T-helper 1 cell treated with Interleukin-12 subunit alpha and Interleukin-12 subunit beta and Interleukin-4 antibody, amounts not matched to agents 30 ng/mL and 1 ng/mL, for 36 hours (primary cell): ENCODE results near the gene NID1. TPM values are rescaled to one million over a fixed set of nuclear protein-coding genes. Genes with fewer than 3 reads are reported as not detected.
"Not testable (repeated sequence)": the region's sequence is repeated elsewhere in the genome, so short reads cannot be mapped to it uniquely, and the experiment has no call there.

Source experiments
- intact Hi-C: fragments of 100-400 bp; cut with micrococcal nuclease; formaldehyde crosslinking; loops from one replicate; pipeline ENCODE4 v1.15.1; 2024
- total RNA-seq: library from RNA; stranded (reverse); gene quantifications from 2 replicates; pipeline ENCODE4 v1.2.3, GENCODE V29; 2022

Gene NID1
- total RNA-seq, 1 donor from 2014 or later = 0.17 TPM

DNA sequence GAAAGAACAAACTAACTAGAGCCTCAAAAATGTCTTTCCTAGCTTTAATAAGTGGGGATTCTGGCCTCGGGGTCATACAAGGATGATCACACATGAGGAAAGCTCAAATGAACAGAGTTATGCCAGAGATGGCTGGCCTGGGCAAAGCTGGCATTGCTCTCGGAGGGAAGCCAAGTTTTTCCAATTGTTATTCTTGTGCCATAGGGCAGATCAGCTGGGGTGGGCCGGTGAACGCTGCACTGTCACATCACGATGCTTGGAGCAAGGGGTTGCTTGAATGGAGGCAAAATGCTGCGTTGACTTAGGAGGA lies 122.3 kb downstream of the NID1 start:
- intact Hi-C loops = no loop called here

DNA sequence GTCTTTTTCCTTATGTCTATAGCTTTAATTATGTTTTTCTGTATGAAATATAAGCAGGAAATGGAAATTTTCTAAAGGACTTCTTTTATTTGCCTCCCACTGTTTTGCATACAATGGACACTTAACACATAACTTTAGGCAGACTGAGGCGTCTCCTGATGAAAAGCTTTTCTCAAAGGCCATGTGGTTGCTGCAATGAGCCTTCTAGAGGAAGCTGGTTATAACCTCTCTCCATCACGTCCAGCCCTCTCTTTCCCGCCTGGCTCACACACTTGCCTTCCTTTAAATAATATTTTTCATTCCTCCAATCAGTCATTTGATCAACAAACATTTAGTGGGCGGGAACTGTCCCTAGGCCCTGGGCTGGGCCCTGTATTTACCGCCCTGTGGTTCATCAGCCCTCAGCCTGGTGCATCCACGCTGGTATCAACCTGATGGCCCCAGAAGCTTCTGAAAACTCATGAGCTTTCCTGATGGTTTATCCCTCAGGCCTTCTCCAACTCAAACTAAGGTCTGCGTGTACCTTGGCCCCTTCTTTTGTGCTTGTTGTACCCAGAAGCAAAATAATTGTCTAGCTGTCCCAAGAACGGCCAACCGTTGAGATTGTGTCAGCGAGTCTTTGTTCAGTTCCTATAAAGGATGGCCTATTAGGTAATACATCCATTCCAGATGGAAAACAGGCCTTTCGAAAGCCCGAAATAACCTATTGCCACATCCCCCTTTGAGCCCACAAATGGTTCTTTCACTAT lies 122.8 kb downstream of the NID1 start:
- intact Hi-C loops = no loop called here

DNA sequence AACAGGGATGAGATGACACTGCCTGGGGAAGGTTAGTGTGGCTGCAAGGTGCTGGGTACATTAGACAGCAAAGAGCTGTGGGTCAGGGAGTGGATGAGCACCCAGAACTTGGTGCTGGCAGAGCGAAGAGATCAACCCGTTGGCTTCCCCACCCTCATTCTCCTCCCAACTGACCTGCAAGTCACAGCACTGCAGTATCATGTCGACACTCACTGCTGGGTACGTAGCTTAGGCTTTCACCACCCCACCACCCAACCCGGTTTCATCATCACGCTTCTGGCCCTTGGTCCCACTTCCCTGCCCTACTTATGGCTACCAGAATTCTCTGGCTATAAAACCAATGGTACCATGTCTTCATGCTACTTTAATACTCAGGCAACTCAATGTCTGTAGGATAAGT lies 124.6 kb downstream of the NID1 start:
- intact Hi-C loops = no loop called here

DNA sequence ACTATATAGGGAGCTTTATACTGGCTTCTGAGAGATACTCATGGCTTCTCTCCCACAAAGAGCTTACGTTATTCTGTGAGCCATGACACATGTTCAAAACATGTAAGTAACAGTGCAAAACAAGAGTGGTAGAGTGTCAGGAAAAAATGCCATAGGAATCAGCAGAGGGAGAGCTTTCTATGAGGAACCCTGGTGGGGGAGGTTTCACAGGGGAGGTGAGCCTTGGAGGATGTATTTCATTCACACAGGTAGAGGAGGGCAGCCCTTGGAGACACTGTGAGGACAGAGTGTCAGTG lies 125.5 kb downstream of the NID1 start:
- intact Hi-C loops = no loop called here

DNA sequence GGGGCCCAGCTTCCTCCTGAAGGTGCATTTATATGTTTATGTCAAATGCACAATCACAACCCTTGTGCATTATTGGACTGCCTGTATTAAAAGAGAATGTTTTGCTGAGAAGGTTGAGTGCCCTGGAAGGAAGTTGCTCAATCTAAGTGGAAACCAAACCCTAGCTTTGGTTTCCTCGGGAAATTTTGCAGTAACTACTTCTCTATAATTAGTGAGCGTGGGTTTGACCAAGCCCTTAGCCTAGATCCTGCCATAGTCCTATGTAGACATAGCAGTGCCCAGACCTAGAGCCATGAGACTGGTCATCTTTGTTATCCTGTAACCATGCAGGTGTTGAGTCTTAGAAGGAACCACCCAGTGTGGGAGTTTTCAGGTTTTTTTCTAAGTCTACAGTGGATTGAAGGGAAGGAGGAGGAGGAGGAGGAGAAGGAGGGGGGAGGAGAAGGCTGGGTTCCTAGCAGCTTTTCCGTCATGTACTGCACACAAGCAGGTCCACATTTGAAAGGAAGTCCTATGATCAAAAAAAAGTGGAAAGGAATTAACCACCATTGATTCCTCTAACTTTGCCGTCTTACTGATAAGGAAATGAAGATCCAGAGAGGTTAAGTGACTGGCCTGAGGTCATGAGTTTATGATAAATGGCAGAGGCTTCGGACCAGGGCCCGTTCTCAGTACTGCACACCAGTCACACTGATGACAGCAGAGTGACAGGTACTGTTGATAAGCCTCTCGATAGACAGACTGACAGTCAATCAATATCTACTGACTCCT lies 126.0 kb downstream of the NID1 start:
- intact Hi-C loops = no loop called here

DNA sequence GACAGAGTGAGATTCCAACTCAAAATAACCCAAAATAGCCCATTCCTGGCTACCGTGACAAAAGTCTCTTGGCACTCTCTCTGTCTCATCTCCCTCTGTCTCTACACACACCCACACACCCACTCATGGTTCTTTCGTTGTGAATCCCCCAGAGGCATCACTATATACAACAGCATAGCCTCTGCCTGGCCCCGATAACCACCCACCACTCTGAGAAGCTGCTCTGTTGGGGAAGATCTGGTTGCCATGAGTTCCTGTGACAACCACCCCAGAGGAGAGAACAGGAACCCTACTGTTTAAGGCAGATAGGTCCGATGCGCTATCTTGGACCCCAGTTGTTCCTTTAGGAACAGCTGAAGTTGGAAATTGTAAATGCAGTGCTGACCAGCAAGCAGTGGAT lies 127.8 kb downstream of the NID1 start:
- intact Hi-C loops = no loop called here

DNA sequence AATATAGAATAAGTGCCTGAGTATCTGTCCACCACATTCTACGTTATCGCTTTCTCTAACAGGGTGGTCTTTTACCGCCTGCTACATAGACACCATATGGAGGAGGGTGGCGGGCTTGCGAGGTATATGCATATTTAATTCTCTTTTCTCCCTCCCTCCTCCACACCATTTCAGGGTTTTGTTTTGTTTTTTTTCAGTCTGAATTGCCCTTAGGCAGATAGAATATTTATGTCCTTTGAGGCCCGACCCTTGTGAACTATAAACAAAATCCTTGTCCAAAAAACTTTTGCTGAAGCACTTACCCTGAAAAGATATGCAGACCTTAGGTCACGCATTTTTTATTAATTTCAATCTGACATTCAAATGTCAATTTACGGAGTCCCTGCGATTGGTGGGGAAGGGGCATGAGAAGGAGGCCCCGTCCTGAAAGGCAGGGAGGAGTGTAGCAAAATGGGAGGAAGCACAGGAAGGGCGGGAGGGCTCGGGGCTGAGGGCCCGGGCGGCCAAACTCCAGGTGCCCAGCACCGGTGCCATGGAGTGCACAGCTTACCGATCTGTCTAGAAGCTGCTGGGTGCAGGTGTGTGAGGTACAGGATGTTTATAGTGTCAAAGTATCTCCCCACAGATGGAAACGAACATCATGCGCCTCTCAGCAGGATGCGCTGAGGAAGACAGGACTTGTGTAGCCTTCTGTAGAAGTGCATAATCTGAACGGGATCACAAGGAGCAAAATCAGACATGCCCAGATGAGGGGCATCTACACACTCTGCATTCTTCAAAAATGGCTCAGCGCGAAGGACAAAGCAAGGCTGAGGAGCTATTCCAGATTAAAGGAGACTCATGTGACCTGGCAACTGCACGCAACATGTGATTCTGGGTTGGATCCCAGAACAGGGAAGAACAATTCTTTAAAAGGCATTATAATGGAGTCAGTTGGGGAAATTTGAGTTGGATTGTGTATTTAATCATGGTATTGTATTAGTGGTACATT lies 129.4 kb downstream of the NID1 start:
- intact Hi-C loops = no loop called here

DNA sequence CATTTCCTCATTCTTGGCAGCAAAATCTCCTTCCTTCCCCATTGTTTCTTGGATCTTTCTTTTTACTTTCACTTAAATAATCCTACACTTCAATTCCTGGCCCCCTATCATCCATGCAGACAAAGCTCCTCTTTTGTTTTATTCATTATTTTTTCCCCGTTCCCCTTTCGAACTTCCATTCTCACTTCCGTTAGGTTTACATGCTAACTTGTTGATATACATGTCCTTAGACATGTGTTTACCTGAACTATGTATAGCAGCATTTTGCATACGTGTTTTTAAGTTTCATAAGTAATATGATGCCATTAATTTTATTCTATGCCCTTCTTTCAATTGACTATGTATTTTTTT lies 131.1 kb downstream of the NID1 start:
- intact Hi-C loops = no loop called here

DNA sequence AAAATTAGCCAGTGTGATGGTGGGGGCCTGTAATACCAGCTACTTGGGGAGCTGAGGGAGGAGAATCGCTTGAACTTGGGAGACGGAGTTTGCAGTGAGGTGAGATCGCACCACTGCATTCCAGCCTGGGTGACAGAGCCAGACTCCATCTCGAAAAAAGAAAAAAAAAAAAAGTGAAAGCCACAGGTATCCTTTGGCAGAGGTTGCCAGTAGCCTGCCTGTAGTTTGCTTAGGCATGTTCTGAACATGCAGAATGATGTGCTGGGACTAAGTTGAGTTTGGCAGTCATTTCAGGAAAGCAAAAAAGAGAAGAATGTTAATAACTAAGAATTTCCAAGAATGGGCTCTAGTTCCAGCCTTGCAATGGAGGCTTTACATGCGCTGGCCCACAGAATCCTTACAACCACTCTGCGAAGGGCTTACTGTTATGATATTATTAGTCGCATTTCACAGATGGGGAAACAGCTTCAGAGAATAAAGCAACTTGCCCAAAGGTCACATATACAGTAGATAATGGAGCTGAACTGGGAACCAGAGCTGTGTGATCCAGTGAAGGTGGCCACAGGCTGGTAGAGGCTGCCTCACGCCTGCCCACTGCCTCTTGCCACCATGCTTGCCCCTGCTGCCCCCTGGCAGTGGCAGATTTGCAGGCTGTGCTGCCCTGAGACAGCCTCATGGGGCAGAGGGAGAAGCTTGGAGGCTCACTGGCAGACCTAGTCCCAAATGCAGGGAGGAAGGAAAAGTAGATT lies 131.7 kb downstream of the NID1 start:
- intact Hi-C loops = no loop called here

DNA sequence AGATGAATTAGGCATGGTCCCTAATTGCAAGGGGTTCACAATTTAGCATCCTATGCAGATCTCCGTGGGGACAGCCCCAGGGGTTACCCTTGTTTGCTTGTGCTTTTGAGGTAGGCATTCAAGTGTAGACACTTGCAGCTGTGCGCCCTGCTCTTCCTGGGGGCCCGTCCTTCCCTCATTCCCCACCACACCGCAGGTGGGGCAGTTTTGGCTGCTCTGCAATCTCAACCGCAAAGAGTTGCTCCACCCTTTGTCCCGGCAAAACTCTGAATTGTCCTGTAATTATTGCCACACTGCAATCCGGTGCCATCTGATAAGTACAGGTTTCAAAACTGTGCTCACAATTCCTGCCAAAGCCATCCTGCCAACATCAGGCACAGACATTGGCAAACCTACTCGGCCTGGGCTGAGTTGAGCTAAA lies 132.8 kb downstream of the NID1 start:
- intact Hi-C loops = no loop called here

DNA sequence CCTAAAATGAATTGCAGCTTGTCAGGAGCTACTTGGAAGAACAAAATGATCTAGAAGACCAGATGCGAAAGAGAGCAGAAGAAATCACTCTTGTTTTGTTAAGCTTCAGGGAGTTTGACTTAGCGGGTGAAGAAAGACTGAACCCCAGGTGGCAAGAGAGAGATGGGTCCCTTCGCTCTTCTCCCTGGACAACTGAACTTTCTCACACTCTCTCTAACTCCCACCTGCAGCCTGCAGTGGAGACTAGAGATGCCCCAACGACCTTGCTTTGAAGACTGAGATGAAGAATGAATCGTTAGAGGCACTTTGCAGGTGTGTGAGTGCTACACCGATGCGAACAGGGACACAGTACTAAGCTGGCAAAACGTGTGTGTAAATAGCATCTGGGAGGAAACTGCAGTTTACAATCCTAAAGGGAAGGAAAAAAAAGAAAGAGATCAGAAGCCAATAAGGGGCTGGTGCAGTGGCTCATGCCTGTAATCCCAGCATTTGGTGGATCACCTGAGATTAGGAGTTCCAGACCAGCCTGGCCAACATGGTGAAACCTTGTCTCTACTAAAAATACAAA lies 133.6 kb downstream of the NID1 start:
- intact Hi-C loops = no loop called here

DNA sequence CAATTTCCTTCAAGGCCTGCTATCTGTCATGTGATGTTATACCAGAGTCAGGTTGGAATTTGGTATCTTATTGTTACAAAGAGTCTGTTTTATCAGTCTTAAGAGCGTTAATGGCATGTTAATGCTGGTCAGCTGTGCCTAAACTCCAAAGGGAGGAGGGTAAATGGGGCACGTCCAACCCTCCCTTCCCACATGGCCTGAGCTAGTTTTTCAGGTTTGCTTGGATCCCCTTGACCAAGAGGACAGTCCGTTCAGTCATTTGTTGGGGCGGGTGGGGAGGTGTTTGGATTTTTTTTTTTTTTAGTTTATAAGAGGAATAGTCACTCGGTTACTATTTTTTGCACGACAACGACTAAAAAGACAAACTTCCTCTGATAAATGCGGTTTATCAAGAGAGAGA lies 134.3 kb downstream of the NID1 start:
- intact Hi-C loops = no loop called here

DNA sequence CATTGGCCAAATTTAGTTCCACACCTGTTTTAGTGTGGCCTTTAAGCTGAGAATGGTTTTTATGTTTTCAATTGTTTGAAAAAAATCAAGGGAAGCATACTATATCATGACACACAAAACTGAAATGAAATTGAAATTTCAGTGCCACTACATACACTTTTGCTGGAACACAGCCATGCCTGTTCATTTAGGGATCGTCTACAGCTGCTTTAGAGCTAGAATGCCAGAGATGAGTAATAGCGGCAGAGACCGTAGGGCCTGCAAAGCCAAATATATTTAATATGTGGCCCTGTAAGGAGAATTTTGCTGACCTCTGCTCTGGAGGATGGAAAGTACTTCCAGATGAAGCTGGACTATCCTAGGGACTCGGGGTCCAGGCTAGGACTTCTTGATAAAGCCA lies 135.7 kb downstream of the NID1 start:
- intact Hi-C loops = no loop called here

DNA sequence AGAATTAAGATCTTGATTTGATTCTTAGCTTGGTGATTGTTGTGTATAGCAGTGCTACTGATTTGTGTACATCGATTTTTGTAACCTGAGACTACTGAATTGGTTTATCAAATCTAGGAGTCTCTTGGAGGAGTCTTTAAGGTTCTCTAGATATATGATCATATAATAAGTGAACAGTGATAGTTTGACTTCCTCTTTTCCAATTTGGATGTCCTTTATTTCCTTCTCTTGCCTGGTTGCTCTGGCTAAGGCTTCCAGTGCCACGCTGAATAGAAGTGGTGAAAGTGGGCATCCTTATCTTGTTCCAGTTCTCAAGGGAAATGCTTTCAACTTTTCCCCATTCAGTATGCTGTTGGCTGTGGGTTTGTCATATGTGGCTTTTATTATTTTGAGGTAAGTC lies 136.7 kb downstream of the NID1 start:
- intact Hi-C loops = no loop called here

DNA sequence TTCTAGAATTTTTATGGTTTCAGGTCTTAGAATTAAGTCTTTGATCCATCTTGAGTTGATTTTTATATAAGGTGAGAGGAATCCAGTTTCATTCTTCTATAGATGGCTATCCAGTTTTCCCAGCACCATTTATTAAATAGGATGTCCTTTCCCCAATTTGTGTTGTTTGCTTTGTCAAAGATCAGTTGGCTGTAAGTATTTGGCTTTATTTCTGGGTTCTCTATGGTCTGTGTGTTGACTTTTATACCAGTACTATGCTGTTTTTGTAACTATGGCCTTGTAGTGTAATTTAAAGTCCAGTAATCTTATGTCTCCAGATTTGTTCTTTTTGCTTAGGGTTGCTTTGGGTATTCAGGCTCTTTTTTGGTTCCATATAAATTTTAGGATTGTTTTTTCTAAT lies 137.3 kb downstream of the NID1 start:
- intact Hi-C loops = not testable (repeated sequence)

Other genes with a start within 250 kb of the NID1 start
- 51.0 and 53.5 TPM in 2 replicates for gene LYST, start 198.2 kb downstream of the NID1 start, total RNA-seq
- gene GPR137B, start 77.4 kb upstream of the NID1 start, total RNA-seq = 6.1 and 6.7 TPM in 2 replicates
- 3.9 and 6.4 TPM in 2 replicates for gene ERO1B, start 216.9 kb upstream of the NID1 start, total RNA-seq